Ramos (cell line): ENCODE results near the gene DLL4.

Experiments used
- in situ Hi-C: fragments of 300-500 bp; cut with MboI; formaldehyde crosslinking; loops from one replicate; pipeline ENCODE4 v1.14.3; 2022; ENCODE audit warnings: low sequenced_read_pairs; ENCODE audit not compliant: unreplicated experiment

The DLL4 gene

DNA sequence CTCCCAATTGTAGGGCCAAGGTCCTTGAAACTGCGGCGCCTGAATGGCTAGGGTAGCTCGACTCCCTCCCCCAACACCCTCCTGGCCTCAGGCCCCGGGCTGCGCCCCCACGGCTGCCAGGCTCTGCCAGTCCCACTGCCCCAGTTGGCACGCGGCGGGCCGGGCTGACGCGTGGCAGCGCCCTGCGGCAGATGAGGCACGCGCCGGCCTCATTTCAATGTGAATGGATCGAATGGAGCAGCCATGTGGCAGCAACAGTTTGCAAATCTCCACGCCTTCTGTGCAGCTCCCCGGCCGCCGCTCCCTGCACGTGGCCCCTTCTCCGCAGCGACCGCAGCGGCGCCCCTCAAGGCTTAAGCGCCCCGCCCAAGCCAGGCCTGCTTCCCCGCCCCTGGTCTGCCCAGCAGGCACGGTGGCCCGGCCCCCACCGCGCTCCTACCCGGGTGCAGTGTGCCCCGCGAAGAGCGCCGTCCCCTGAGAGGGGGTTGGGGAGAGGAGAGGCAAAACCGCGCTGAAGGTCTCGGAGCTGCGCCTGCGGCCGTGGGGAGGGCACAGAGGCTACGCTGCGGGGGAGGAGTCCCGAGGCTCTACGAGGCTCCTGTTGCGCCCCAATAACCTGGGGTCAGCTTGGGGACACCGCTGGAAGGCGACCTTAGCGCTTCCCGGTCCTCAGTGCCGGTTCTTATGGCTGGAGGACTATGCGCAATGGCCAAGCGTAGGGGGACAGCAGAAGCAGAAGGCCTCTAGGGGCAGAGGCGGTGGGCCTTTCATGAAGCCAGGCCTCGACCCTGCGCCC is 3.1 kb upstream of the DLL4 start:
- in situ Hi-C loops = no loop called here

DNA sequence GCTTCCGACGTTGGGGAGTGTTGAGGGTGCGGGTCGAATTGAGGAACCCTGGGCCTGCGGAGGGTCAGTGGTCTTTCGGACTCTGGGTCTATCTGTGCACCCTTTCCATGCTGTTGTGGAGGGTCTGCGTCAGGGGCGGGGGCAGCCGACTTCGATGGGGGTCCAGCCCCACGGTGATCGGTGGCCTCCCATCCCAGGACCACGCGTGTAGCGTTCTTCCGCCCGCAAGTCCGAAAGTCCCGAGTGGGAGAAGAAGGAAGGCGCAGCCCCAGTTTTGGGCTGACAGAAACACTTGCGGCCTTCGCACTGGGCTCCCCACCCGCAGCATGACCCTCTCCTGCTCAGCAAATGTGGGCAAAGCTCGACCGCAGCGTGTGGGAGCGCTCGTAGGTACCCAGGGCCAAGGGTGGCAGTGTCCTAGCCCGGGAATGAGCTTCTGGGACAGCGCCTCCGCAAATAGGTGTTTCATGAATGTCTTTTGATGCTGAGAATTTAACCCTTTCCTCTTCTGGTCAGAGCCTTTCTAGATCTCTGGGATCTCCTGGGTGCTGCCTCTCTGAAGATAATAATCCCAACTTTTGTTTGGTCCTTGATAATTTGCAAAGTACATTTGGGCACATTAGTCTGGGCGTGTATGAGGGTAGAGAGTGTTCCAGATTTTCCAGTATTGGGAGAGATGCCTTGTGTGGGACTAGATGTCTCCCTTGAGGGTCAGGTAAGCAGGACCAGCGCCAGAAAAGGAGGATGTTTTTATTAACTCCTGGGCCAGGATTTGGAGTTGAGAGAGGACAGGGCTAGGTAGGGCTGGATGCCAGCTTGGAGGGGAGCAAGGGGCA is 2.3 kb upstream of the DLL4 start:
- in situ Hi-C loops = no loop called here

DNA sequence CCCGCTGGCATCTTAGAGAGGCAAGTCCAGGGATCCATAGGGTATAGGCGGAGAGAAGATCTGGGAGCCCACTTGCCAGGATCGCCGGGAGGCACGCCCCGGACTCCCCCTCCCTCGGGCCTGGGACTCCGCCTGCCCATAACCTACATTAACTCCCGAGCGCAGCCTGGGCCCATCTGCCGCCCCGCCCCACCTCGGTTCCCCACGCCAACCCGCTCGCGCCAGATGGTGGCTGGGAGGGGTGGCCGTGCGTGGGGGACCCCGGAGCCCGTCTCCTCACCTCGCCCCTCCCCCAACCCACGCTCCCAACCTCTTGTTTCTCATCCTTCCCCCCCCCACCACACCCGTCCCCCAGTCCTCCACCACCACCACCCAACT is 1.7 kb upstream of the DLL4 start:
- in situ Hi-C loops = no loop called here

DNA sequence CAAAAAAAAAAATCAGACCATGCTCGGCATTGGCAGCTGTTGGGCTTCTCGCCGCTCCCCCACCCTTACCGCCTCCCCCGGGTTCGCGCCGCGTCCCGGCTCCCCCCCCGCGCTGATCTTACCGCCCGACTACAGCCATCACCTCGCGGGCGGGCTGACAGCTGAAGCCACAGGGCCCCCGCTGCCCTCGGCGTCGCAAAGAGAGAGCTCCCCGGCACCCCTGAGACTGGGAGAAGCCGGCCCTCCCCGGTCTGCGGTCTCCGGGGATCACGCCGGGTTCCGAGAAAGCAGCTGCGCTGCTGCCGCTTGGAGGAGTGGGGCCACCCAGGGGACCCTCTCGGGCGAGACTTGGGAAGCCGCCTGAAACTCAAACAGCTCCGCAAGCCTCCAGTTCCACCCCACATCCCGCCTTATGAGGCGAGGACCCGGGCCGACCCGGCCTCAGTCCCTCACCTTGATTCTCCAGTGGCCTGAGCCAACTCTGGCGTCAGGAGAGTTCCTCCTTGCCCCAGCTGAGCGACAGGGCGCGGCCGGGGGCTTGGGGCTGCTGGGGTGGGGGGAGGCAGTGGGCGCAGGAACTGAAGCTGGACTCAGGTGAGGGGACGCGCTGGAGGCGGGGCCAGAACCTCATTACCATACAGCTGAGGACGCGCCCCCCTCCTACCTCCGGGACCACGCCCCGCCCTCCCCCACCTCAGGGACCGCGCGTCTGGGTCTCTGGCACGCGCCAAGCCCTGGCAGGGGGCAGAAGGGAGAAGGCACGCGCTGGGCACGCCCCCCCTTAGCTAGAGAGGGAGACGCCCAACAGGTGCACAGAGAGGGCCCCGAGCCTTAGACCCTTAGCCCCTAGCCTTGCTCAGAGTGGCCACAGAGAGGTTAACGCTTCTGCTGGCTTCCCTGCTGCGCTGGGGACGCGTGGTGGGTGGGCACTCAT is 1.0 kb upstream of the DLL4 start:
- in situ Hi-C loops = no loop called here

DNA sequence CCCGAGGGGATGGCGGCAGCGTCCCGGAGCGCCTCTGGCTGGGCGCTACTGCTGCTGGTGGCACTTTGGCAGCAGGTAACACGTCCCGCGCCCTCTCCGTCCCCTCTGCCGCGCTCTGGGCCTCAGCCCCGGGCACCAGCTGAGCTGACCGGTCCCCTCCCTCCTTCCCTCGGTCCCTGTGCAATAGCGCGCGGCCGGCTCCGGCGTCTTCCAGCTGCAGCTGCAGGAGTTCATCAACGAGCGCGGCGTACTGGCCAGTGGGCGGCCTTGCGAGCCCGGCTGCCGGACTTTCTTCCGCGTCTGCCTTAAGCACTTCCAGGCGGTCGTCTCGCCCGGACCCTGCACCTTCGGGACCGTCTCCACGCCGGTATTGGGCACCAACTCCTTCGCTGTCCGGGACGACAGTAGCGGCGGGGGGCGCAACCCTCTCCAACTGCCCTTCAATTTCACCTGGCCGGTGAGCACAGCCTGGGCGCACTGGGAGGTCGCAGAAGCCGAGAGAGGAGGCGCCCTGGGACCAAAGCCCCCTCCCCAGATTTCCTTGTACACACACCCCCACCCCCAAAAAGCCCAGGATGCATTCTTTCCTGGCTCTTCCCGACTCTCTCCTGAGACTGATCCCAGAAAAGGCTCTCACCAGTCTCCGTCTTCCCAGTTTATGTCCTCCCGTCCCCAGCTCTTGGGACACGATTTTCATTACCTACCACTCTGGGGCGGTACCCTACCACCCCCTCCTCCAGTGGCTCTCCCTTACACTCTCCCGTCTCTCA is 705 bp downstream of the DLL4 start:
- in situ Hi-C loops = no loop called here

DNA sequence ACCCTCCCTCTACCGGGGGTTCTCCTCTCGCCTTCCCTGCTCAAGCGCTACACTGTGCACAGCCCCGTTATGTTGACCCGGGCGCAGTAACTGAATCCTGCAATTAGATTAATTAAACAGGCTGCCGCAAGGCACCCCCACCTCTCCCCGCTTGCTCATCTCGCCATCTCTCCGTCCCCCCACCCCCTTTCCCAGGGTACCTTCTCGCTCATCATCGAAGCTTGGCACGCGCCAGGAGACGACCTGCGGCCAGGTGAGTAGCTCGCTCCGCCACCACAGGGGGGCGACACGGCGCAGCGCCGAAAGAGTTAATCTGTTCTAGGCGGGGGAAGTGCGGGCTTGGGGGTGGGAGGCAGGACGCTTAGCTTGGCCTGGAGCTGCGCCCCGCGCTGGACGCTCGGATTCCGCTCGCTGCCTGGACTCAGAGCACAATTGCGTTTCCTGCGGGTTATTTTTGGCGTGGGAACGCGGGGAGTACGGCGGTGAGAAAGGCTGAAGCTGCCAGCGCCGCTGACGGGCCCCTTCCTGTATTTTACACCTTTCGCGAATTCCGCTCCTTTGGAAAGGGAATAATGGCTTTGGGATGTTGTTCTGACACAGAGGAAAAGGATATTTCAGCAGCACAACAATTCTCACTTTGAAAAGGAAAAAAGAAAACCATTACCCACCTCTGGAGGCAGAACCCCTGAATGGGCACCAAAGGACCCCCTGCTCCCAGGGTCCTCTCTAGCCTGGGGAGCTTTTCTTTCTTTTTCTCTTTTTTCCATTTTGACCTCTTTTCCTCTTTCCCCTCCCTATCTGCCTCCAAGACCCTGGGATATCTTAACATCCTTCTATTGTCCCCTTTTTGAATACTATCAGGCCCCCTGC is 1.5 kb downstream of the DLL4 start:
- in situ Hi-C loops = no loop called here

DNA sequence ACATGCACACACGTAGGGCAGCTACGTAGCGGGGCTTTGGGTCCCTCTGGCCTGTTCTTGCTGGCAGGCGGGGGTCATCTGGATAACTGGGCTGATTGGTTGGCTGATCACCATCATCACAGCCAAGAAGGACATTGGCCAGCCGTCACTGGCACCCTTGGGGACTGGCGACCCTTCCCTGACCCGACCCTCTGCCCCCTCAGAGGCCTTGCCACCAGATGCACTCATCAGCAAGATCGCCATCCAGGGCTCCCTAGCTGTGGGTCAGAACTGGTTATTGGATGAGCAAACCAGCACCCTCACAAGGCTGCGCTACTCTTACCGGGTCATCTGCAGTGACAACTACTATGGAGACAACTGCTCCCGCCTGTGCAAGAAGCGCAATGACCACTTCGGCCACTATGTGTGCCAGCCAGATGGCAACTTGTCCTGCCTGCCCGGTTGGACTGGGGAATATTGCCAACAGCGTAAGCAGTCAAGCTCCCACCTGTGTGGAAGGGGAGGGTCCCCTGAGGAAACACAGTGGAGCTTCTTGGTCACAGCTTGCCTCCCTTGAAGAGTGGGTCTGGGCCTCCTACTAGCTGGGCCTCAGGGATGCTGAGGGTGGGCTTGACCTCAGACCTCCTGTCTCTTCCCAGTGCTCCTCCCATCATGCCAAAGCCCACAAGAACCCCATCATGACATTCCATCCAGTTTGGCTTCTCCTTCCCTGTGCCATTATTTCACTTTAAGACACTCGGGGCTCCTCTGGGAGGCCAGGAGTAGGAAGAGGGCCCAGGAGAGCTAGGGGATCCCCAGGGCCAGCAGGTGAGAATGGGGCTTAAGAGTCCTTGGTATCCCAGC is 2.4 kb downstream of the DLL4 start:
- in situ Hi-C loops = no loop called here

DNA sequence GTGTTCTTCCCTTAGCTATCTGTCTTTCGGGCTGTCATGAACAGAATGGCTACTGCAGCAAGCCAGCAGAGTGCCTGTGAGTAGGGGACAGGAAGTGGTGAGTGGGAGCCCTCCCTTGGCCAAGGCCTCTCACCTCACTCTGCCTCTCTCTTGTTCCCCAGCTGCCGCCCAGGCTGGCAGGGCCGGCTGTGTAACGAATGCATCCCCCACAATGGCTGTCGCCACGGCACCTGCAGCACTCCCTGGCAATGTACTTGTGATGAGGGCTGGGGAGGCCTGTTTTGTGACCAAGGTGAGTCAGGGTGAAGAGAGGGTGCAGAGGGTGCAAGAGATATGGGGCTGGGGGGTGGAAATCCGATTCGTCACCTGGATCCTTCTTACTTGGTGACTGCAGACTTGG is 3.0 kb downstream of the DLL4 start:
- in situ Hi-C loops = no loop called here

DNA sequence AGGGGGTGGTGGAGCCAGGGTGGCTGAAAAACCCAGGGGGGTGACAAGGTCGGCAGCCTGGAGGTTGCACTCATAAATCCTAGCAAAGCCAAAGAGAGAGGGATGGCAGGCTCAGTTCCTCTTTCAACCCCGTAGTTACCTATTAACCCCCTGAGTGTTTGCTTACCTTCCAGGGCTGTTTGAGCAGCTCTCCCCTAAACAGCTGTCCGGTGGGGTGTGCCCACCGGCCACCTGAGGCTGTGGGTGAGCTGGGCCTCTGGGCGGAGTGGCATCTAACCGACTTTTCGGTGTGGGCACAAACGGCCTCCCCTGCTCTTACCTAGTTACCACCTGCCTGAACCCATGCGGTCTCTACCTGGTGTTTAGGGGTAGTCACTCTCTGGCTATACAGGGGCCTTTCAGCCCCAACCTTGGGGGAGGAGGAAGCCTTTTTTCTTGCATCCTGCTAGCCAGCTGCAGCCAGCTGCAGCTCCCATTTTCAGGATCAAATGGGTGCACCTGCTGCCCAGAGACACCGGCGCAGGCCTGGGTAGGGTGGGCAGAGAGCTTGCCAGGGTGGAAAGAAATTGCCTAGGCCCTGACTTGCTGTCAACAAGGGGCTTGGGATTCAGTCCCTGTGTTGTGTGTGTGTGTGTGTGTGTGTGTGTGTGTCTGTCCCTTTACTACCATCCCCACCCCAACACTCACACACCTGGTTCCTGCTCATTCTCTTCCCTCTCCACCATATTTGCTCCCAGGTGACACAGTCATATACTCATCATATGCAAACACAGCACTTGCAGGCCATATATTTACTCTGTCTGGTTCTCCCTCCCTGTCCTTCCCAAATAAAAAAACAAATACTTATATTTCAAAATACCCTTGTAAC is 3.7 kb downstream of the DLL4 start:
- in situ Hi-C loops = no loop called here

DNA sequence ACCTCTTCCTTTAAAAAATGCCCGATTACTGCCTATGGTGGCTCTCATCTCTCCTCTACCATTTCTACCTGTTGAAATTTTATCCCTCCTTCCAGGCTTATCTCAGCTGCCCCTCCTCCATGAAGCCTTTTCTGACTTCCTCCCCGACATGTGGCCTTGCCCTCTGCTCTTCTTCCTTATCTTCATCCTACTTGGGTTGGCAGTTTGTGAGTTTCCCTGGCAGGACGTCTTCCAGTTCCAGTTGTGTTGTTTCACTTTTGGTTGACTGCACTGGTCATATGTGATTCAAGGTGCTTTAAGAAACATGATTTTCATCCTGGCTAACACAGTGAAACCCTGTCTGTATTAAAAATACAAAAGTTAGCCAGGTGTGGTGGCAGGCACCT is 4.4 kb downstream of the DLL4 start:
- in situ Hi-C loops = no loop called here

DNA sequence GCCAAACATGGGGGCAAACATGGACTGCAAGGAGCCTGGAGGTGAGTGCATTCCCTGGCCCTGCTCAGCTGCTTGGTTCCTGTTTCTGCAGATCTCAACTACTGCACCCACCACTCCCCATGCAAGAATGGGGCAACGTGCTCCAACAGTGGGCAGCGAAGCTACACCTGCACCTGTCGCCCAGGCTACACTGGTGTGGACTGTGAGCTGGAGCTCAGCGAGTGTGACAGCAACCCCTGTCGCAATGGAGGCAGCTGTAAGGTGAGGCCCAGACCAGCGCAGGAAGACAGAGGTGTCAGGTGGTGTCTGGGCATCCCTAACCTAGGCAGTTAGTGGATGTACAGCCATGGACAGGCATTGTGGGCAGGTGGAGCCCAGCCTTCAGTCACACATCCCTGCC is 5.3 kb downstream of the DLL4 start:
- in situ Hi-C loops = no loop called here

DNA sequence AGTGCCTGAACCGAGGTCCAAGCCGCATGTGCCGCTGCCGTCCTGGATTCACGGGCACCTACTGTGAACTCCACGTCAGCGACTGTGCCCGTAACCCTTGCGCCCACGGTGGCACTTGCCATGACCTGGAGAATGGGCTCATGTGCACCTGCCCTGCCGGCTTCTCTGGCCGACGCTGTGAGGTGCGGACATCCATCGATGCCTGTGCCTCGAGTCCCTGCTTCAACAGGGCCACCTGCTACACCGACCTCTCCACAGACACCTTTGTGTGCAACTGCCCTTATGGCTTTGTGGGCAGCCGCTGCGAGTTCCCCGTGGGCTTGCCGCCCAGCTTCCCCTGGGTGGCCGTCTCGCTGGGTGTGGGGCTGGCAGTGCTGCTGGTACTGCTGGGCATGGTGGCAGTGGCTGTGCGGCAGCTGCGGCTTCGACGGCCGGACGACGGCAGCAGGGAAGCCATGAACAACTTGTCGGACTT is 7.1 kb downstream of the DLL4 start:
- in situ Hi-C loops = no loop called here

DNA sequence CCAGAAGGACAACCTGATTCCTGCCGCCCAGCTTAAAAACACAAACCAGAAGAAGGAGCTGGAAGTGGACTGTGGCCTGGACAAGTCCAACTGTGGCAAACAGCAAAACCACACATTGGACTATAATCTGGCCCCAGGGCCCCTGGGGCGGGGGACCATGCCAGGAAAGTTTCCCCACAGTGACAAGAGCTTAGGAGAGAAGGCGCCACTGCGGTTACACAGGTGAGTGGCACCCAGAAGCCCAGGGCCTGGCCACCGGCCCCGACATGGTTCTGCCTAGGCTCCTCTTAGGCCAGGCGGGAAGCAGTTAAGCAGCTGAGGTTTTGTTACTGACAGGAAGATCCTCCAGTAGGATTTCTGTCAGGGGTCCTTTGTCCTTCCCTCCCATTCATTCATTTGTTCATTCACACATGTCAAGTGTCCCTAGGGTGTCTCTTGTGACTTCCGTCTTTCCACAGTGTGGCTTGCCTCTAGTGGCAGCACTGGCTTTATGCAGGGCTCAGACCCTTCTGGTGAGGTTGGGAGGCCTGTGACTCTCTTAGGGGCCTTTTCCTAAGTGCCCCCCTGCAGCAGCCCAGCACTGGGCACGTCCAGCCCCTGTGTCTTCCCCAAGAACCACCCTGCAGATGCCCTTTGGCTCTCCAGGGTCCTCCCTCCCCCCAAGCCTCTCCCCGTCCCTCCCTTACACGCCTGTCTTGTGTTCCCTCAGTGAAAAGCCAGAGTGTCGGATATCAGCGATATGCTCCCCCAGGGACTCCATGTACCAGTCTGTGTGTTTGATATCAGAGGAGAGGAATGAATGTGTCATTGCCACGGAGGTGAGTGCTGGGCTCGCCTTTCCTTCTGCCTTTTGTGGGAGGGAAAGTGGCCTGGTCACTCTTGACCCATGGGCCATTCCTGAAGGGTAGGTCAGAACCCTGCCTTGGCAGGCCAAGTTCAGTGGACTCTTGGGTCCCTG is 7.8 kb downstream of the DLL4 start:
- in situ Hi-C loops = no loop called here

DNA sequence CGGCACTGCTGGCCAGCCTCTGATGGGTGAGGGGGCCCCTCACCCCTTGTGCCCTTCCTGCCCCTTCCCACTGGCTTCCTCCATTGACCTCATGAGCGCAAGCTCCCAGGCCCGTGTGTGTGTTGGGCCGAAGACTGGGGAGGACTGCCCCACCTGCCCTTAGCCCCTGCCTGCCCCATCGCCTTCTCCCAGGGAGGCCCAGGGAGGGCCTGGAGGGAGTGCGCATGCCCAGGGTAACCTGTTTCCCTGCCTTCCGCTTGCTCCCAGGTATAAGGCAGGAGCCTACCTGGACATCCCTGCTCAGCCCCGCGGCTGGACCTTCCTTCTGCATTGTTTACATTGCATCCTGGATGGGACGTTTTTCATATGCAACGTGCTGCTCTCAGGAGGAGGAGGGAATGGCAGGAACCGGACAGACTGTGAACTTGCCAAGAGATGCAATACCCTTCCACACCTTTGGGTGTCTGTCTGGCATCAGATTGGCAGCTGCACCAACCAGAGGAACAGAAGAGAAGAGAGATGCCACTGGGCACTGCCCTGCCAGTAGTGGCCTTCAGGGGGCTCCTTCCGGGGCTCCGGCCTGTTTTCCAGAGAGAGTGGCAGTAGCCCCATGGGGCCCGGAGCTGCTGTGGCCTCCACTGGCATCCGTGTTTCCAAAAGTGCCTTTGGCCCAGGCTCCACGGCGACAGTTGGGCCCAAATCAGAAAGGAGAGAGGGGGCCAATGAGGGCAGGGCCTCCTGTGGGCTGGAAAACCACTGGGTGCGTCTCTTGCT is 8.8 kb downstream of the DLL4 start:
- in situ Hi-C loops = no loop called here

DNA sequence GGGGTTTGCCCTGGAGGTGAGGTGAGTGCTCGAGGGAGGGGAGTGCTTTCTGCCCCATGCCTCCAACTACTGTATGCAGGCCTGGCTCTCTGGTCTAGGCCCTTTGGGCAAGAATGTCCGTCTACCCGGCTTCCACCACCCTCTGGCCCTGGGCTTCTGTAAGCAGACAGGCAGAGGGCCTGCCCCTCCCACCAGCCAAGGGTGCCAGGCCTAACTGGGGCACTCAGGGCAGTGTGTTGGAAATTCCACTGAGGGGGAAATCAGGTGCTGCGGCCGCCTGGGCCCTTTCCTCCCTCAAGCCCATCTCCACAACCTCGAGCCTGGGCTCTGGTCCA is 9.4 kb downstream of the DLL4 start:
- in situ Hi-C loops = no loop called here
